Colonic mucosa (tissue), 4 donors: ENCODE measurements around the gene UTS2R. TPM values are rescaled to one million over a fixed set of nuclear protein-coding genes. Genes with fewer than 3 reads are reported as not detected.
"Not testable (repeated sequence)": the region's sequence is repeated elsewhere in the genome, so short reads cannot be mapped to it uniquely, and the experiment has no call there.

Experiments
- DNase-seq: peaks from one replicate; pipeline ENCODE4 v3.0.0-alpha.2; 2020
- H3K27ac ChIP-seq: fragments of 200-600 bp; one replicate; pipeline ENCODE4 v1.8.0; 2021
- H3K27me3 ChIP-seq: fragments of 200-600 bp; one replicate; pipeline ENCODE4 v1.8.0; 2021
- H3K36me3 ChIP-seq: fragments of 200-600 bp; one replicate; pipeline ENCODE4 v1.8.0; 2021
- H3K4me1 ChIP-seq: fragments of 200-600 bp; one replicate; pipeline ENCODE4 v1.8.0; 2021; ENCODE audit warnings: mild to moderate bottlenecking
- H3K4me3 ChIP-seq: fragments of 200-600 bp; one replicate; pipeline ENCODE4 v1.8.0; 2021
- H3K9ac ChIP-seq, 2 donors: one replicate each; pipeline ENCODE4 v1.7.0; 2013; ENCODE audit warnings: control low read depth in 2 of 2, low read depth in 2 of 2, low read length in 2 of 2
- H3K9me3 ChIP-seq: fragments of 200-600 bp; one replicate; pipeline ENCODE4 v1.8.0; 2021
- intact Hi-C: fragments of 100-400 bp; cut with DNase I; formaldehyde crosslinking; loops from one replicate; pipeline ENCODE4 v1.14.1; 2022
- total RNA-seq, 2 donors: library from RNA; stranded (reverse); fragmentation: NEBNext Ultra II Directional in 1 of 2; extraction: Animal tissue kit (Norgen Biotek cat#: 25700) in 1 of 2; gene quantifications; one replicate each; pipeline ENCODE4 v1.2.1, GENCODE V29; 2021
- TF ChIP-seq, protein P1 (sequence below): fragments of 200-600 bp; IDR thresholded peaks from one replicate; pipeline ENCODE4 v1.8.0; 2022; ENCODE audit warnings: antibody characterized with exemption, mild to moderate bottlenecking
- donor health status: healthy.
- donor health status: DM: no; HTN: no; CAD: no.
- donor health status: DM: no; HTN: no; CAD: no.

UTS2R gene
- total RNA-seq, 2 donors from 2014 or later, result not detected

DNA sequence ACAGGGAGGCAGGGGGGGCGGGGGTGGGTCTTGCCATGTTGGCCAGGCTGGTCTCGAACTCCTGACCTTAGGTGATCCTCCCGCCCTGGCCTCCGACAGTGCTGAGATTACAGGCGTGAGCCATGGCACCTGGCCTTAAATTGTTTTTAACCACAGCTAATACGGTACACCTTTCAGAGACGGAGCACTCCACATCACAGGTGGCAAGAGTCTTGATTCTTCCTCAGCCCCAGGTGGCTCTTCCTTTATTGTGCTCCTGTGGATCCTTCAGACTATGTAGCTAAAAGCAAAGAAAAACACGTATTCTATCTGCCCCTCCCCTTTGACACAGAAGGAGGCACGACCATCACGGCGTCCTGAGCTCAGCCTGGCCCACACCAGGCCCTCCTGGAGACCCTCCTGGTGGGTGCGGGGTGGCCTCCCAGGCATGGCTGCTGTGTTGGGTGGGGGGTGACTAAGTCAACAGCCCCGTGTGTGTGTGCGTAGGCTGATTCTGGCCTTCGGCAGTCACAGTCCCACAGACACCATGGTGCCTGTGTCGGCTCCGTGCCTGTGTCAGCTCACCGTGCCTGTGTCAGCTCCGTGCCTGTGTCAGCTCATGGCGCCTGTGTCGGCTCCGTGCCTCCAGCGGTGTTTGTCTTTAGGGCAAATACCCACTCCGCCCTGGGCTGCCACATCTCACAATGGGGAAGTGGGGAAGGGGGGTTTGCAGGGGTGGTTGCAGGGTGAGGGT lies 27.2 kb upstream of the UTS2R start:
- Histone ChIP-seq H3K36me3 (no peaks in the 10 kb centered on the region), H3K4me3 (no peak overlapping the region), H3K4me1 (no peaks in the 10 kb centered on the region), H3K27me3 (no peaks in the 10 kb centered on the region), H3K27ac (no peak overlapping the region), H3K9me3 (no peaks in the 10 kb centered on the region), H3K9ac (no peak overlapping the region)
- intact Hi-C loops, result no loop called here
- DNase-seq, result no peak
- TF ChIP-seq, protein P1, sequence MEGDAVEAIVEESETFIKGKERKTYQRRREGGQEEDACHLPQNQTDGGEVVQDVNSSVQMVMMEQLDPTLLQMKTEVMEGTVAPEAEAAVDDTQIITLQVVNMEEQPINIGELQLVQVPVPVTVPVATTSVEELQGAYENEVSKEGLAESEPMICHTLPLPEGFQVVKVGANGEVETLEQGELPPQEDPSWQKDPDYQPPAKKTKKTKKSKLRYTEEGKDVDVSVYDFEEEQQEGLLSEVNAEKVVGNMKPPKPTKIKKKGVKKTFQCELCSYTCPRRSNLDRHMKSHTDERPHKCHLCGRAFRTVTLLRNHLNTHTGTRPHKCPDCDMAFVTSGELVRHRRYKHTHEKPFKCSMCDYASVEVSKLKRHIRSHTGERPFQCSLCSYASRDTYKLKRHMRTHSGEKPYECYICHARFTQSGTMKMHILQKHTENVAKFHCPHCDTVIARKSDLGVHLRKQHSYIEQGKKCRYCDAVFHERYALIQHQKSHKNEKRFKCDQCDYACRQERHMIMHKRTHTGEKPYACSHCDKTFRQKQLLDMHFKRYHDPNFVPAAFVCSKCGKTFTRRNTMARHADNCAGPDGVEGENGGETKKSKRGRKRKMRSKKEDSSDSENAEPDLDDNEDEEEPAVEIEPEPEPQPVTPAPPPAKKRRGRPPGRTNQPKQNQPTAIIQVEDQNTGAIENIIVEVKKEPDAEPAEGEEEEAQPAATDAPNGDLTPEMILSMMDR, result no peak

DNA sequence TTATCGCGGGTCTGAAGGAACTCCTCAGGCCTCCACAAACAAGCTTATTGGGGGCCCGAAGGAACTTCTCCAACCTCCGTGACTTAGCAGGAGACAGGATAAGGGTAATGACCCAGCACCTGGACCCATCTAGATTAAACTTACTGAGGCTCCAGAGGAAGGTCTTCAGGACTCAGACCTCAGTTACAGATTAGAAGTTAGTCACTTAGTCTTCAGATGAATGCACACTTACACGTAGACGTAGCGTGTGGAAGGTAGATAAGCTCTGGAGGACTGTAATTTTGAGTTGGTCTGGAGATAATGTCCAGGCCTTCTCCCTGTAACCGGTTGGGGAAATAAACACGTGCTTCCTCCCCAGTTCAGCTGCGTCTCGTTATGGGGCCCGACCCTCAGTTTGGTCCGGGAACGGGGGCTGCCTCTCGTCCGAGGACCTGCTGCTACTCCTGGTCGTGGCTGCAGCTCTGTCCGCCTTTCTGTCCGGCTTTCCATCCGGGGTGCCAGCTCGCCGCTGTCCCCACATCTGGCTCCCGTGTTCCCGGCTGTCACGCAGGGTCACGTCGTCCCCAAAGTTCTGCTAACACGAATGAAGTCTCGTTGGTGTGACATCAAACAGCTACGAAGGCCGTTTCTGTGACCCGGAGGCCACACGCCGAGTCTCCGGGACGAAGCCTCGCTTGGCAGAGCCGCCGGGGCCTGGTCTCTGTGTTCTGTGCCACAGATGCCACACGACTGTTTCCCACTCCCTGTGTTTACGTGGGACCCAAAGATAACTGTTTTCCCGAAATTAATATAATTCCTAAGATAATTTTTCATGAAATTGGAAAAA lies 26.2 kb upstream of the UTS2R start:
- Histone ChIP-seq H3K27ac (no peak overlapping the region), H3K4me1 (no peaks in the 10 kb centered on the region), H3K9me3 (no peaks in the 10 kb centered on the region), H3K36me3 (no peaks in the 10 kb centered on the region), H3K4me3 (no peak overlapping the region), H3K27me3 (no peaks in the 10 kb centered on the region), H3K9ac (no peak overlapping the region)
- TF ChIP-seq, protein P1, result no peak
- DNase-seq, result no peak
- intact Hi-C loops, result no loop called here

DNA sequence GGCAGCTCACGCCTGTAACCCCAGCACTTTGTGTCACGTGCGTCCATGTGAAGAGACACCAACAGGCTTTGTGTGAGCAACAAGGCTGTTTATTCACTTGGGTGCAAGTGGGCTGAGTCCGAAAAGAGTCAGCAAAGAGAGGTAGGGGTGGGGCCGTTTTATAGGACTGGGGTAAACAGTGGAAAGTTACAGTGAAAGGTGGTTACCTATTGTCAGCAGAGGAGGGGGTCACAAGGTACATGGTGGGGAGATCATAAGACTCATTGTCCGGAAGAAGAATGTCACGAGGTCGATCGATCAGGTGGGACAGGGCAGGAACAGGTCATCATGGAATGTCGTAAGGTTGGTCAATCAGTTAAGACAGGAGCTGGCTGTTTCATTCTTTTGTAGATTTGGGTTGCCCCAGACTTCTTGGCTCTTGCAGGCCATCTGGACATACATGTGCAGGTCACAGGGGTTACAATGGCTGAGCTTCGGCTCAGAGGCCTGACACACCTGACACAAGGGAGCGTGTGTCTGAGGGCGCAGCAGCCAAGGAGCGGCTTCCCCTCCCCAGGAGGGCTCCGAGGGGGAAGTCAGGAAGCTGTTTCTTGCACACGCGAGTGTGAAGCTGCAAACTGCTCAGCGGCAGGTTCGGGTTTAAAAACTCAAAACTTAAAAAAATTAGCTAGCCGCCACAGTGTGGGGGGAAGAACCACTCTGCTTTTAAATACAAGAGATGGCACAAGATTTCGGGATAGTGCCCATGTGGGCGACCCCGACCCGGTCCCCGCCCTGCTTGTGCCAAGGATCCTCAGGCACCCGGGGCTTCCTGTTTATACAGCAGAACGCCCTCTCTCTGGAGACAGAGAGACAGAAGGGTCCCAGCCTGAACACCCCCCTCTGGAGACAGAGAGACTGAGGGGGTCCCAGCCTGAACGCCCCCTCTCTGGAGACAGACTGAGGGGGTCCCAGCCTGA lies 24.9 kb upstream of the UTS2R start:
- Histone ChIP-seq H3K27me3 (no peaks in the 10 kb centered on the region), H3K9me3 (no peaks in the 10 kb centered on the region), H3K4me3 (no peak overlapping the region), H3K27ac (no peak overlapping the region), H3K9ac (no peak overlapping the region), H3K4me1 (no peaks in the 10 kb centered on the region), H3K36me3 (no peaks in the 10 kb centered on the region)
- intact Hi-C loops, result no loop called here
- TF ChIP-seq, protein P1, result no peak
- peak; percentile 76 for DNase-seq

GRCh38 chr17:82347994-82348393 lies 23.6 kb upstream of the UTS2R start:
- H3K9ac ChIP-seq, H3K36me3 ChIP-seq, H3K27ac ChIP-seq, H3K4me1 ChIP-seq, H3K27me3 ChIP-seq, intact Hi-C loops, DNase-seq, H3K4me3 ChIP-seq, H3K9me3 ChIP-seq: not testable (repeated sequence)

- H3K27ac ChIP-seq, result no peak overlapping the region
- TF ChIP-seq, protein P1, result no peak
- H3K4me1 ChIP-seq, result peaks cover 4% of the 10 kb centered on the region
- no peaks in the 10 kb centered on the region for H3K36me3 ChIP-seq
- H3K27me3 ChIP-seq, result no peaks in the 10 kb centered on the region
- H3K9me3 ChIP-seq, result no peaks in the 10 kb centered on the region
- intact Hi-C loops, result no loop called here
- no peak overlapping the region for H3K9ac ChIP-seq
- no peak for DNase-seq
- H3K4me3 ChIP-seq, result no peak overlapping the region
Measured at GRCh38 chr17:82348434-82348833, 23.1 kb upstream of the UTS2R start.
